Measurements from ENCODE around the gene SUPT20H.

DNA sequence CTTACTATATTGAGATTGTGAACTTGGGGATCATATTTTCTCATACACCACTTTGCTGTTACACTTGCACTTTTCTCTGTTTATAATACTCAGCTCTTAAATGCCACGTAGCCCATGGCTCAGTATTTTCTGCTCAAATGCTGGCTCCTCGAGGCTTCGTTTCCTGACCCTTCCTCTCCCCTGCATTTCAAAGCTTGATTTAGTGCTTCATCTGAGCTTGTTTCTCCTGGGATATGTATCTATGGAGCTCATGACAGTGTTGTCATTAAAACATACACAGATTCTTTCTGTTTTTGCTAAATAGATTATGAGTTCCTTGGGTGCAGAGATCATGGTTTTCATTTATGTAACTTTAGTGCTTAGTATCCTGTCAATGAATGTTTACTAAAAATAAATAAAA, 34.6 kb upstream of the SUPT20H start:
- TF ChIP-seq POLR2A (IDR thresholded peaks at IDR 0.05), result no peak
- TF ChIP-seq, protein P1, sequence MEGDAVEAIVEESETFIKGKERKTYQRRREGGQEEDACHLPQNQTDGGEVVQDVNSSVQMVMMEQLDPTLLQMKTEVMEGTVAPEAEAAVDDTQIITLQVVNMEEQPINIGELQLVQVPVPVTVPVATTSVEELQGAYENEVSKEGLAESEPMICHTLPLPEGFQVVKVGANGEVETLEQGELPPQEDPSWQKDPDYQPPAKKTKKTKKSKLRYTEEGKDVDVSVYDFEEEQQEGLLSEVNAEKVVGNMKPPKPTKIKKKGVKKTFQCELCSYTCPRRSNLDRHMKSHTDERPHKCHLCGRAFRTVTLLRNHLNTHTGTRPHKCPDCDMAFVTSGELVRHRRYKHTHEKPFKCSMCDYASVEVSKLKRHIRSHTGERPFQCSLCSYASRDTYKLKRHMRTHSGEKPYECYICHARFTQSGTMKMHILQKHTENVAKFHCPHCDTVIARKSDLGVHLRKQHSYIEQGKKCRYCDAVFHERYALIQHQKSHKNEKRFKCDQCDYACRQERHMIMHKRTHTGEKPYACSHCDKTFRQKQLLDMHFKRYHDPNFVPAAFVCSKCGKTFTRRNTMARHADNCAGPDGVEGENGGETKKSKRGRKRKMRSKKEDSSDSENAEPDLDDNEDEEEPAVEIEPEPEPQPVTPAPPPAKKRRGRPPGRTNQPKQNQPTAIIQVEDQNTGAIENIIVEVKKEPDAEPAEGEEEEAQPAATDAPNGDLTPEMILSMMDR (IDR thresholded peaks at IDR 0.05), result no peak

Data from body of pancreas (tissue), 4 donors.